GM23338 (cell line): ENCODE data around the gene NDUFAB1. TPM values are rescaled to one million over a fixed set of nuclear protein-coding genes. Genes with fewer than 3 reads are reported as not detected.

Experiments
- ATAC-seq: fragments of 200-7000 bp; cut with Tn5 transposase; 3 replicates; pipeline ENCODE4 v1.9.1; 2020
- DNase-seq: peaks from one replicate; pipeline ENCODE4 v3.0.0-alpha.2; 2015; ENCODE audit warnings: low spot score
- H2AFZ ChIP-seq: fragments of 200-600 bp; sonication (generic); 2 replicates; pipeline ENCODE4 v1.8.0; 2016; ENCODE audit warnings: antibody characterized with exemption, mild to moderate bottlenecking, moderate library complexity
- H3F3A ChIP-seq: fragments of 200-600 bp; sonication (generic); replicated peaks from 2 replicates; pipeline ENCODE4 v1.8.0; 2017; ENCODE audit warnings: antibody characterized with exemption, mixed run types, low read depth
- H3K27ac ChIP-seq: fragments of 200-600 bp; sonication (generic); 2 replicates; pipeline ENCODE4 v1.6.1; 2016; ENCODE audit warnings: low read depth
- H3K27me3 ChIP-seq: fragments of 200-600 bp; sonication (generic); 2 replicates; pipeline ENCODE4 v1.8.0; 2016; ENCODE audit warnings: mild to moderate bottlenecking, mixed run types, moderate library complexity; ENCODE audit not compliant: insufficient read depth
- H3K36me3 ChIP-seq: fragments of 200-600 bp; sonication (generic); 2 replicates; pipeline ENCODE4 v1.8.0; 2016; ENCODE audit warnings: mild to moderate bottlenecking; ENCODE audit not compliant: insufficient read depth
- H3K4me1 ChIP-seq: fragments of 200-600 bp; sonication (generic); 2 replicates; pipeline ENCODE4 v1.8.0; 2016; ENCODE audit warnings: mild to moderate bottlenecking, moderate library complexity; ENCODE audit not compliant: insufficient read depth
- H3K4me2 ChIP-seq: fragments of 200-600 bp; sonication (generic); 2 replicates; pipeline ENCODE4 v1.7.1; 2017; ENCODE audit warnings: mixed run types
- H3K4me3 ChIP-seq: fragments of 200-600 bp; sonication (generic); 2 replicates; pipeline ENCODE4 v1.6.1; 2016; ENCODE audit warnings: mixed run types
- H3K79me2 ChIP-seq: fragments of 200-600 bp; sonication (generic); replicated peaks from 2 replicates; pipeline ENCODE4 v1.8.0; 2017; ENCODE audit warnings: mild to moderate bottlenecking; ENCODE audit not compliant: insufficient read depth
- H3K9me2 ChIP-seq: fragments of 200-600 bp; sonication (generic); 2 replicates; pipeline ENCODE4 v1.8.0; 2017; ENCODE audit not compliant: insufficient read depth
- H4K20me1 ChIP-seq: fragments of 200-600 bp; sonication (generic); replicated peaks from 2 replicates; pipeline ENCODE4 v1.8.0; 2017; ENCODE audit warnings: mild to moderate bottlenecking; ENCODE audit not compliant: insufficient read depth
- H3K27ac Mint-ChIP-seq: 2 replicates; pipeline ENCODE4 v1.8.0; 2020; ENCODE audit warnings: inconsistent platforms, mild to moderate bottlenecking, moderate library complexity, mixed read lengths
- H3K27me3 Mint-ChIP-seq: 3 replicates; pipeline ENCODE4 v1.8.0; 2022; ENCODE audit warnings: low read depth, mild to moderate bottlenecking, moderate library complexity, mixed read lengths, inconsistent platforms; ENCODE audit not compliant: insufficient read depth, poor library complexity
- H3K36me3 Mint-ChIP-seq: 3 replicates; pipeline ENCODE4 v1.8.0; 2021; ENCODE audit warnings: low read depth, mild to moderate bottlenecking, inconsistent platforms, moderate library complexity, mixed read lengths
- H3K4me1 Mint-ChIP-seq: 3 replicates; pipeline ENCODE4 v1.8.0; 2020; ENCODE audit warnings: mild to moderate bottlenecking, inconsistent platforms, mixed read lengths
- H3K4me3 Mint-ChIP-seq: 3 replicates; pipeline ENCODE4 v1.8.0; 2021; ENCODE audit warnings: moderate library complexity, mild to moderate bottlenecking, inconsistent platforms, mixed read lengths
- H3K9me3 Mint-ChIP-seq: 3 replicates; pipeline ENCODE4 v1.8.0; 2020; ENCODE audit warnings: moderate library complexity, mild to moderate bottlenecking, inconsistent platforms, mixed read lengths
- EZH2 ChIP-seq: fragments of 200-600 bp; sonication (generic); IDR thresholded peaks from one replicate; pipeline ENCODE4 v1.8.0; 2017; ENCODE audit warnings: antibody characterized with exemption, mild to moderate bottlenecking, low read depth; ENCODE audit not compliant: unreplicated experiment
- JUNB ChIP-seq: IDR thresholded peaks from one replicate; pipeline ENCODE4 v1.6.1; 2016; ENCODE audit warnings: antibody characterized with exemption; ENCODE audit not compliant: unreplicated experiment
- ZNF462 ChIP-seq: fragments of 250-450 bp; sonication (Bioruptor Pico); IDR thresholded peaks from 2 replicates; pipeline ENCODE4 v1.5.0; 2020; ENCODE audit warnings: mild to moderate bottlenecking, moderate library complexity
- polyA plus RNA-seq: library from polyadenylated mRNA; unstranded; fragments of >200 nt; fragmentation: Nextera tagmentation; extraction: Ambion mirVana; gene quantifications from 2 replicates; pipeline ENCODE4 v1.2.1, GENCODE V29; 2016
- total RNA-seq: library from RNA; depleted of rRNA; stranded (reverse); fragments of >200 nt; shearing (Covaris generic); gene quantifications from 2 replicates; pipeline ENCODE4 v1.2.3, GENCODE V29; 2014

NDUFAB1 gene
- total and polyA plus RNA-seq, 2 experiments from 2014 or later = 136 to 477 TPM

- peaks cover 56% of the 10 kb centered on the region for H3K36me3 Mint-ChIP-seq
- H3K4me2 ChIP-seq = no peak overlapping the region
- no peaks in the 10 kb centered on the region for H3K27me3 ChIP-seq
- H3K4me3 Mint-ChIP-seq = no peak overlapping the region
- ATAC-seq (no peak), DNase-seq (no peak)
- no peak overlapping the region for H2AFZ ChIP-seq
- no peaks in the 10 kb centered on the region for H3K27me3 Mint-ChIP-seq
- H3F3A ChIP-seq = 0 out of 2 replicates have a peak, but pooled peaks cover 3% of the 10 kb centered on the region
- peaks cover 63% of the 10 kb centered on the region for H3K79me2 ChIP-seq
- H3K27ac Mint-ChIP-seq = no peak overlapping the region
- peaks cover 56% of the 10 kb centered on the region for H3K36me3 ChIP-seq
- TF ChIP-seq JUNB = no peak
- no peak for TF ChIP-seq EZH2
- no peak for TF ChIP-seq ZNF462
- H3K9me2 ChIP-seq = no peaks in the 10 kb centered on the region
- H4K20me1 ChIP-seq = peaks cover 17% of the 10 kb centered on the region; the same call in 1 of the 2 replicates
- 0 out of 2 replicates have a peak, but pooled peaks cover 6% of the 10 kb centered on the region for H3K4me1 ChIP-seq
- peaks cover 4% of the 10 kb centered on the region; the same call in 1 of the 3 replicates for H3K4me1 Mint-ChIP-seq
- no peak overlapping the region for H3K4me3 ChIP-seq
- no peaks in the 10 kb centered on the region; the same call in 2 of the 3 replicates for H3K9me3 Mint-ChIP-seq
- no peak overlapping the region for H3K27ac ChIP-seq
These were observed 39.8 kb upstream of the NDUFAB1 start for GRCh38 chr16:23635958-23636357.

- no peaks in the 10 kb centered on the region for H3K4me1 Mint-ChIP-seq
- no peaks in the 10 kb centered on the region for H3K9me3 Mint-ChIP-seq
- H3K4me3 Mint-ChIP-seq = no peak overlapping the region
- H3K27me3 ChIP-seq = no peaks in the 10 kb centered on the region
- no peak overlapping the region for H3K27ac Mint-ChIP-seq
- H3K27ac ChIP-seq = no peak overlapping the region
- no peaks in the 10 kb centered on the region for H3K27me3 Mint-ChIP-seq
- peaks cover 61% of the 10 kb centered on the region for H3K36me3 Mint-ChIP-seq
- H3K9me2 ChIP-seq = no peaks in the 10 kb centered on the region
- DNase-seq (no peak), ATAC-seq (no peak)
- H3K36me3 ChIP-seq = peaks cover 66% of the 10 kb centered on the region
- peaks cover 19% of the 10 kb centered on the region; the same call in 1 of the 2 replicates for H4K20me1 ChIP-seq
- 0 out of 2 replicates have a peak, but pooled peaks cover 3% of the 10 kb centered on the region for H3F3A ChIP-seq
- no peak overlapping the region for H2AFZ ChIP-seq
- H3K79me2 ChIP-seq = peaks cover 50% of the 10 kb centered on the region
- no peaks in the 10 kb centered on the region for H3K4me1 ChIP-seq
- H3K4me3 ChIP-seq = no peak overlapping the region
- no peak overlapping the region for H3K4me2 ChIP-seq
- no peak for TF ChIP-seq ZNF462
These were observed 38.4 kb upstream of the NDUFAB1 start for GRCh38 chr16:23634461-23635036.
